ENCODE measurements around the gene FBXL4. TPM values are rescaled to one million over a fixed set of nuclear protein-coding genes. Genes with fewer than 3 reads are reported as not detected.

FBXL4 gene
- total and polyA plus RNA-seq, 2 of the 8 experiments (the other 6 are each of a cell fraction or from before 2014, with no cell fraction given): 6.9 to 13.8 TPM

- Histone ChIP-seq H2BK120ac (replicated peaks; ENCODE audit: low read depth, low read length) (no peak overlapping the region), H3K56ac (replicated peaks; ENCODE audit: insufficient read length, low read depth, low read length) (no peak overlapping the region), H3K4ac (replicated peaks; ENCODE audit: insufficient read length, low read depth, low read length) (no peak overlapping the region), H3K9me3 (ENCODE audit: insufficient read depth in 2 of 2, low read depth in 1 of 2, low read length in 1 of 2) (no peaks in the 10 kb centered on the region), H3K79me1 (ENCODE audit: low read depth, low read length) (no peaks in the 10 kb centered on the region), H4K91ac (replicated peaks; ENCODE audit: insufficient read length, low read length) (no peak overlapping the region), H2BK5ac (ENCODE audit: low read depth, low read length) (no peak overlapping the region), H3K14ac (ENCODE audit: insufficient read length) (no peak overlapping the region), H3K4me1 (replicated peaks in 1 of 4; ENCODE audit: control insufficient read depth in 3 of 4, insufficient read depth in 4 of 4, low read length in 3 of 4) (no peaks in the 10 kb centered on the region), H3K27ac (ENCODE audit: low read depth, low read length) (no peak overlapping the region), H3K18ac (ENCODE audit: extremely low read depth, low read length) (no peak overlapping the region), H3K4me2 (ENCODE audit: insufficient read depth in 1 of 2, low read depth in 2 of 2, low read length in 2 of 2) (no peak overlapping the region), H2BK15ac (ENCODE audit: low read length) (no peak overlapping the region), H2AK5ac (ENCODE audit: low read depth, low read length) (no peak overlapping the region), H2BK12ac (ENCODE audit: low read depth, low read length) (no peak overlapping the region), H4K8ac (ENCODE audit: extremely low read depth, insufficient read depth, low read length) (no peak overlapping the region), H2AFZ (ENCODE audit: low read length) (no peak overlapping the region), H4K20me1 (replicated peaks in 1 of 2; ENCODE audit: control insufficient read depth in 1 of 2, insufficient read depth in 2 of 2, low read length in 2 of 2) (no peaks in the 10 kb centered on the region), H3K4me3 (ENCODE audit: extremely low read depth in 1 of 4, insufficient read depth in 2 of 4, low read depth in 3 of 4, low read length in 4 of 4) (no peak overlapping the region), H3K23ac (ENCODE audit: insufficient read length) (no peak overlapping the region), H3K9ac (replicated peaks in 1 of 4; ENCODE audit: extremely low read depth in 1 of 4, low read depth in 3 of 4, low read length in 3 of 4) (no peak overlapping the region), H3K36me3 (ENCODE audit: control insufficient read depth in 2 of 4, insufficient read depth in 4 of 4, low read length in 3 of 4) (no peaks in the 10 kb centered on the region), H3K27me3 (replicated peaks in 1 of 4; ENCODE audit: control insufficient read depth in 3 of 4, extremely low read depth in 1 of 4, insufficient read depth in 3 of 4, low read length in 3 of 4) (no peaks in the 10 kb centered on the region), H3K23me2 (ENCODE audit: low read depth, low read length) (no peaks in the 10 kb centered on the region), H4K5ac (ENCODE audit: insufficient read length, low read depth, low read length) (no peak overlapping the region), H2BK20ac (ENCODE audit: low read length) (no peak overlapping the region), H3K79me2 (ENCODE audit: control insufficient read depth in 1 of 2, insufficient read depth in 2 of 2, low read length in 2 of 2) (no peaks in the 10 kb centered on the region)
- ChIA-PET CTCF (ENCODE audit: partially characterized antibody) (no interaction called here), POLR2A (ENCODE audit: partially characterized antibody) (no interaction called here)
- DNase-seq (ENCODE audit: low read depth in 1 of 2, low spot score in 2 of 2) (no peak), FAIRE-seq (no peak)
- 98% methylated on average over 3 of the region's 3 CpGs; no CpG with 5 or more reads in 1 of the 2 experiments for WGBS, 2 experiments (ENCODE audit: extremely low coverage in 1 of 2, insufficient coverage in 1 of 2, insufficient read length in 1 of 2, insufficient replicate concordance in 2 of 2, low coverage in 1 of 2, low lambda C conversion rate in 2 of 2, missing lambda C conversion rate in 1 of 2)
- TF ChIP-seq ZNF274 (IDR thresholded peaks at IDR 0.05; ENCODE audit: borderline replicate concordance, extremely low read depth, low read length): no peak
- TF ChIP-seq FOSL1 (IDR thresholded peaks at IDR 0.05; ENCODE audit: insufficient read depth, low read depth, low read length): no peak
Observed at GRCh38 chr6:98887650-98888049, 60.1 kb downstream of the FBXL4 start.

Measured in H1 (cell line).